CD4-positive, alpha-beta T cell treated with Interleukin-12 subunit alpha and Interleukin-12 subunit beta, for 1 hour (primary cell): ENCODE results near the gene PDE6A.
A peak's percentile ranks its signal among the peaks of the same experiment; 100 is the strongest.

ENCODE experiments used
- DNase-seq: peaks from one replicate; pipeline ENCODE4 v3.0.0-alpha.2; 2020

The PDE6A gene

GRCh38 chr5:149944666-149945065 is at the start of gene PDE6A:
PDE6A (minus strand) TSS chr5:149944793; CDS start chr5:149944673, 120 bp downstream.
- no peak for DNase-seq

- no peak for DNase-seq
Measured at GRCh38 chr5:149993471-149993870, 48.9 kb upstream of the PDE6A start.

GRCh38 chr5:149990518-149991376 is 46.2 kb upstream of the PDE6A start:
- DNase-seq = peak; percentile 76

- DNase-seq = no peak
Measured at GRCh38 chr5:149988126-149988525, 43.5 kb upstream of the PDE6A start.

GRCh38 chr5:149982505-149982904 is 37.9 kb upstream of the PDE6A start:
- DNase-seq = no peak

- DNase-seq = no peak
Measured at GRCh38 chr5:149981206-149981605, 36.6 kb upstream of the PDE6A start.

GRCh38 chr5:149979896-149980295 is 35.3 kb upstream of the PDE6A start:
- DNase-seq = no peak

GRCh38 chr5:149975409-149975808 is 30.8 kb upstream of the PDE6A start:
- no peak for DNase-seq

- no peak for DNase-seq
Measured at GRCh38 chr5:149969181-149969930, 24.8 kb upstream of the PDE6A start.

- DNase-seq = no peak
Measured at GRCh38 chr5:149966946-149967345, 22.4 kb upstream of the PDE6A start.

GRCh38 chr5:149963729-149964128 is 19.1 kb upstream of the PDE6A start:
- no peak for DNase-seq

GRCh38 chr5:149962601-149963300 is 18.2 kb upstream of the PDE6A start:
- no peak for DNase-seq

- DNase-seq = peak; percentile 26
Measured at GRCh38 chr5:149961957-149962409, 17.4 kb upstream of the PDE6A start.

GRCh38 chr5:149961186-149961685 is 16.6 kb upstream of the PDE6A start:
- no peak for DNase-seq

GRCh38 chr5:149960272-149961185 is 15.9 kb upstream of the PDE6A start, which contains the start of gene SLC26A2:
SLC26A2 (plus strand) TSS chr5:149960758; CDS start chr5:149977653, 16,895 bp downstream.
- DNase-seq = peak; percentile 94

GRCh38 chr5:149959406-149960236 is 15.0 kb upstream of the PDE6A start:
- peak; percentile 68 for DNase-seq

- DNase-seq = no peak
Measured at GRCh38 chr5:149957855-149958254, 13.3 kb upstream of the PDE6A start.

- DNase-seq = no peak
Measured at GRCh38 chr5:149956685-149957084, 12.1 kb upstream of the PDE6A start.

- DNase-seq = no peak
Measured at GRCh38 chr5:149954798-149955197, 10.2 kb upstream of the PDE6A start.

GRCh38 chr5:149953436-149954121 is 9.0 kb upstream of the PDE6A start:
- DNase-seq = no peak
